Endodermal cell (in vitro differentiated cells): Measurements from ENCODE around the gene SDK2. TPM values are rescaled to one million over a fixed set of nuclear protein-coding genes. Genes with fewer than 3 reads are reported as not detected.

Experiments used
- DNase-seq: peaks from one replicate; pipeline ENCODE4 v3.0.0-alpha.2; 2017
- H3K27ac ChIP-seq: 2 replicates; pipeline ENCODE4 v1.5.1; 2013; ENCODE audit warnings: mild to moderate bottlenecking, low read depth, low read length, moderate library complexity
- H3K27me3 ChIP-seq: 2 replicates; pipeline ENCODE4 v1.6.1; 2013; ENCODE audit warnings: mild to moderate bottlenecking, low read length, moderate library complexity; ENCODE audit not compliant: insufficient read depth, control insufficient read depth, poor library complexity, severe bottlenecking
- H3K36me3 ChIP-seq: 2 replicates; pipeline ENCODE4 v1.7.0; 2013; ENCODE audit warnings: mild to moderate bottlenecking, low read length, moderate library complexity; ENCODE audit not compliant: control insufficient read depth, insufficient read depth
- H3K4me1 ChIP-seq: one replicate; pipeline ENCODE4 v1.7.0; 2013; ENCODE audit warnings: low read length; ENCODE audit not compliant: control insufficient read depth, insufficient read depth
- H3K4me3 ChIP-seq: 2 replicates; pipeline ENCODE4 v1.5.1; 2013; ENCODE audit warnings: mild to moderate bottlenecking, low read length, moderate library complexity
- H3K9ac ChIP-seq: 2 replicates; pipeline ENCODE4 v1.6.1; 2013; ENCODE audit warnings: mild to moderate bottlenecking, low read length, moderate library complexity; ENCODE audit not compliant: poor library complexity, severe bottlenecking; ENCODE audit errors: extremely low read depth
- H3K9me3 ChIP-seq: 2 replicates; pipeline ENCODE4 v1.6.1; 2013; ENCODE audit warnings: mild to moderate bottlenecking, low read length, moderate library complexity; ENCODE audit not compliant: control insufficient read depth
- H3K27ac Mint-ChIP-seq: 2 replicates; pipeline ENCODE4 v1.8.0; 2020; ENCODE audit warnings: mixed read lengths
- H3K27me3 Mint-ChIP-seq: 2 replicates; pipeline ENCODE4 v1.8.0; 2021; ENCODE audit warnings: mild to moderate bottlenecking, mixed read lengths; ENCODE audit not compliant: insufficient read depth
- H3K36me3 Mint-ChIP-seq: 2 replicates; pipeline ENCODE4 v1.8.0; 2020; ENCODE audit warnings: low read depth, mixed read lengths
- H3K4me1 Mint-ChIP-seq: 2 replicates; pipeline ENCODE4 v1.8.0; 2020; ENCODE audit warnings: mixed read lengths
- H3K4me3 Mint-ChIP-seq: 2 replicates; pipeline ENCODE4 v1.8.0; 2020; ENCODE audit warnings: mild to moderate bottlenecking, moderate library complexity, mixed read lengths
- H3K9me3 Mint-ChIP-seq: 2 replicates; pipeline ENCODE4 v1.8.0; 2020; ENCODE audit warnings: mild to moderate bottlenecking, mixed read lengths
- CTCF ChIP-seq: fragments of 200-600 bp; sonication (generic); conservative IDR thresholded peaks from 2 replicates; pipeline ENCODE4 v1.5.0; 2021; ENCODE audit warnings: antibody characterized with exemption, mild to moderate bottlenecking
- WGBS, 2 experiments: methylation state at CpG; one replicate each; pipeline versions ENCODE4 v1.1.5 to v1.1.7; 2013; ENCODE audit warnings: missing lambda C conversion rate in 2 of 2, mixed read lengths in 1 of 2; ENCODE audit not compliant: insufficient coverage in 1 of 2, insufficient read length in 1 of 2; 5-methylcytosine and 5-hydroxymethylcytosine counted together
- total RNA-seq, 2 donors: library from RNA; stranded (reverse); fragmentation: NEBNext Ultra II Directional in 1 of 2; extraction: Animal tissue kit (Norgen Biotek cat#: 25700) in 1 of 2; gene quantifications; 2 replicates in 1 of 2; 3 replicates in 1 of 2; pipeline ENCODE4 v1.2.1, GENCODE V29; 2021

The SDK2 gene
- total RNA-seq, 2 donors from 2014 or later = 5.9 to 7.0 TPM

- Histone ChIP-seq H3K4me1 (peaks cover 15% of the 10 kb centered on the region), H3K36me3 (no peaks in the 10 kb centered on the region), H3K27me3 (peaks cover 93% of the 10 kb centered on the region), H3K9me3 (no peaks in the 10 kb centered on the region), H3K9ac (no peak overlapping the region), H3K4me3 (no peak overlapping the region), H3K27ac (no peak overlapping the region)
- no peak for TF ChIP-seq CTCF
- Mint-ChIP-seq H3K27ac (no peak overlapping the region), H3K4me1 (peaks cover 38% of the 10 kb centered on the region), H3K4me3 (no peak overlapping the region), H3K9me3 (no peaks in the 10 kb centered on the region), H3K36me3 (no peaks in the 10 kb centered on the region), H3K27me3 (peaks cover 99% of the 10 kb centered on the region)
- peak; percentile 97 for DNase-seq
- 37 to 58% methylated on average over 9 to 11 of the region's 11 CpGs for WGBS, 2 experiments
These were observed 54.8 kb downstream of the SDK2 start for GRCh38 chr17:73589363-73589980.

GRCh38 chr17:73588891-73589290 is 55.4 kb downstream of the SDK2 start:
- no peak overlapping the region for H3K9ac ChIP-seq
- Mint-ChIP-seq H3K36me3 (no peaks in the 10 kb centered on the region), H3K4me1 (peaks cover 35% of the 10 kb centered on the region), H3K4me3 (no peak overlapping the region), H3K27ac (no peak overlapping the region), H3K9me3 (no peaks in the 10 kb centered on the region), H3K27me3 (peaks cover 99% of the 10 kb centered on the region)
- H3K4me3 ChIP-seq = no peak overlapping the region
- DNase-seq = peak; percentile 82
- 76 to 82% methylated on average over 5 to 7 of the region's 7 CpGs for WGBS, 2 experiments
- no peaks in the 10 kb centered on the region for H3K9me3 ChIP-seq
- no peak overlapping the region for H3K27ac ChIP-seq
- no peak for TF ChIP-seq CTCF
- H3K27me3 ChIP-seq = peaks cover 93% of the 10 kb centered on the region
- H3K36me3 ChIP-seq = no peaks in the 10 kb centered on the region
- H3K4me1 ChIP-seq = peaks cover 15% of the 10 kb centered on the region

GRCh38 chr17:73588301-73588846 is 55.9 kb downstream of the SDK2 start:
- Histone ChIP-seq H3K27me3 (peaks cover 95% of the 10 kb centered on the region), H3K9me3 (no peaks in the 10 kb centered on the region), H3K27ac (no peak overlapping the region), H3K4me1 (peaks cover 13% of the 10 kb centered on the region), H3K4me3 (no peak overlapping the region), H3K36me3 (no peaks in the 10 kb centered on the region), H3K9ac (no peak overlapping the region)
- Mint-ChIP-seq H3K9me3 (no peaks in the 10 kb centered on the region), H3K4me1 (peaks cover 33% of the 10 kb centered on the region), H3K27ac (no peak overlapping the region), H3K27me3 (peaks cover 100% of the 10 kb centered on the region), H3K36me3 (no peaks in the 10 kb centered on the region), H3K4me3 (no peak overlapping the region)
- TF ChIP-seq CTCF = no peak
- no peak for DNase-seq
- WGBS, 2 experiments = 88 to 90% methylated on average over 8 to 15 of the region's 15 CpGs
